HepG2 (cell line): Measurements from ENCODE around the gene KRT3. TPM values are rescaled to one million over a fixed set of nuclear protein-coding genes. Genes with fewer than 3 reads are reported as not detected.

Experiments
- ATAC-seq: fragments of 200-7000 bp; cut with Tn5 transposase; 3 replicates; pipeline ENCODE4 v1.9.1; 2020; ENCODE audit warnings: mild to moderate bottlenecking, moderate library complexity
- BruUV-seq: library from RNA; stranded (reverse); fragments of 400-500 nt; replicated peaks from 2 replicates; lab custom pipeline; 2021; lab: Mats Ljungman, UMichigan
- CTCF ChIA-PET: fragments of 300-600 bp; formaldehyde crosslinking; extraction: SDS; loops from one replicate; lab custom pipeline; 2021; ENCODE audit warnings: low total read pairs, inconsistent platforms, low intra/inter-chr PET ratio; lab: Yijun Ruan, JAX
- POLR2A ChIA-PET: fragments of 350-600 bp; sonication (Branson Sonifier 250); formaldehyde crosslinking; loops from one replicate; lab custom pipeline; 2020; ENCODE audit warnings: antibody characterized with exemption, inconsistent platforms; lab: Yijun Ruan, JAX
- DNase-seq: peaks from one replicate; pipeline ENCODE4 v3.0.0-alpha.2; 2015; ENCODE audit warnings: low spot score
- FAIRE-seq: peaks from 3 replicates; lab custom pipeline; 2011; peaks lifted over from hg19 to GRCh38; lab: Jason Lieb, UNC
- H2AFZ ChIP-seq: one replicate; pipeline ENCODE4 v1.6.1; 2011; ENCODE audit warnings: low read length, inconsistent platforms
- H3K27ac ChIP-seq: fragments of 300-600 bp; 3 replicates; pipeline ENCODE4 v1.8.0; 2011; ENCODE audit warnings: mixed run types, mild to moderate bottlenecking, mixed read lengths, low read length, inconsistent platforms; ENCODE audit not compliant: insufficient read depth; ENCODE audit errors: extremely low read length
- H3K27me3 ChIP-seq, 2 experiments: fragments of 200-600 bp in 1 of 2; 2 replicates in 1 of 2; 3 replicates in 1 of 2; pipeline versions ENCODE4 v1.6.0 to v1.8.0; 2011; ENCODE audit warnings: low read length in 2 of 2, mild to moderate bottlenecking in 2 of 2, moderate library complexity in 2 of 2, inconsistent platforms in 1 of 2; ENCODE audit not compliant: insufficient read depth in 2 of 2, control insufficient read depth in 1 of 2
- H3K36me3 ChIP-seq, 2 experiments: fragments of 200-600 bp in 1 of 2; replicated peaks in 1 of 2; 2 replicates in 1 of 2; 3 replicates in 1 of 2; pipeline versions ENCODE4 v1.5.1 to v1.8.0; 2011; ENCODE audit warnings: low read length in 2 of 2, inconsistent platforms in 1 of 2; ENCODE audit not compliant: insufficient read depth in 2 of 2, control insufficient read depth in 1 of 2
- H3K4me1 ChIP-seq: 2 replicates; pipeline ENCODE4 v1.5.1; 2012; ENCODE audit warnings: low read length, inconsistent platforms; ENCODE audit not compliant: insufficient read depth
- H3K4me2 ChIP-seq: 2 replicates; pipeline ENCODE4 v1.6.0; 2011; ENCODE audit warnings: low read depth, low read length, inconsistent platforms
- H3K4me3 ChIP-seq, 3 experiments: fragments of 200-600 bp in 1 of 3; sonication (generic), shearing (Covaris generic) in 1 of 3; replicated peaks in 1 of 3; 2 replicates each; pipeline ENCODE4 v1.5.1; 2011 to 2016; ENCODE audit warnings: low read length in 3 of 3, inconsistent platforms in 2 of 3, low read depth in 2 of 3, mild to moderate bottlenecking in 2 of 3, control low read depth in 1 of 3, mixed read lengths in 1 of 3; ENCODE audit not compliant: insufficient read depth in 1 of 3
- H3K79me2 ChIP-seq: one replicate; pipeline ENCODE4 v1.6.1; 2011; ENCODE audit warnings: low read length, inconsistent platforms; ENCODE audit not compliant: insufficient read depth
- H3K9ac ChIP-seq: 2 replicates; pipeline ENCODE4 v1.6.0; 2011; ENCODE audit warnings: mild to moderate bottlenecking, low read depth, low read length, inconsistent platforms; ENCODE audit not compliant: insufficient read depth
- H3K9me3 ChIP-seq: 2 replicates; pipeline ENCODE4 v1.5.1; 2012; ENCODE audit warnings: mild to moderate bottlenecking, low read length
- H4K20me1 ChIP-seq: 2 replicates; pipeline ENCODE4 v1.6.0; 2011; ENCODE audit warnings: inconsistent platforms, mild to moderate bottlenecking, low read length, moderate library complexity; ENCODE audit not compliant: insufficient read depth
- CHCHD3 ChIP-seq: sonication (generic); formaldehyde crosslinking; IDR thresholded peaks from 2 replicates; pipeline ENCODE4 v1.8.0; 2022; ENCODE audit warnings: mild to moderate bottlenecking, missing genetic modification reagents, moderate library complexity
- FOXC1 ChIP-seq: sonication (generic); formaldehyde crosslinking; IDR thresholded peaks from 2 replicates; pipeline ENCODE4 v1.8.0; 2022; ENCODE audit warnings: mild to moderate bottlenecking, missing genetic modification reagents, borderline replicate concordance
- JUND ChIP-seq: sonication (generic); formaldehyde crosslinking; IDR thresholded peaks from 2 replicates; pipeline ENCODE4 v1.8.0; 2022; ENCODE audit warnings: mild to moderate bottlenecking, missing genetic modification reagents
- MEIS1 ChIP-seq: sonication (generic); formaldehyde crosslinking; IDR thresholded peaks from 2 replicates; pipeline ENCODE4 v1.9.0; 2021; ENCODE audit warnings: mild to moderate bottlenecking, missing genetic modification reagents, moderate library complexity, borderline replicate concordance
- NFRKB ChIP-seq: fragments of 450-650 bp; IDR thresholded peaks from 2 replicates; pipeline ENCODE4 v1.6.1; 2017
- SRF ChIP-seq: IDR thresholded peaks from 2 replicates; pipeline ENCODE4 v1.6.1; 2011; ENCODE audit warnings: mild to moderate bottlenecking, low read depth, low read length, moderate library complexity
- SRSF9 ChIP-seq: fragments of 200-400 bp; formaldehyde crosslinking; IDR thresholded peaks from 2 replicates; pipeline ENCODE4 v1.6.1; 2018; ENCODE audit warnings: borderline replicate concordance, mild to moderate bottlenecking, low read depth, low read length; ENCODE audit not compliant: insufficient read depth, poor library complexity, severe bottlenecking
- XRCC5 ChIP-seq: fragments of 200-400 bp; formaldehyde crosslinking; optimal IDR thresholded peaks from 2 replicates; pipeline ENCODE3; 2017; ENCODE audit warnings: mild to moderate bottlenecking, low read length
- ZNF136 ChIP-seq: sonication (generic); formaldehyde crosslinking; IDR thresholded peaks from 2 replicates; pipeline ENCODE4 v1.8.1; 2022; ENCODE audit warnings: low read depth, mild to moderate bottlenecking, moderate library complexity, missing genetic modification reagents
- ZNF333 ChIP-seq: sonication (generic); formaldehyde crosslinking; IDR thresholded peaks from 2 replicates; pipeline ENCODE4 v1.4.0; 2020; ENCODE audit warnings: mild to moderate bottlenecking, missing genetic modification reagents, borderline replicate concordance
- ZNF782 ChIP-seq: sonication (generic); formaldehyde crosslinking; IDR thresholded peaks from 2 replicates; pipeline ENCODE4 v1.4.0; 2020; ENCODE audit warnings: missing genetic modification reagents, mild to moderate bottlenecking, borderline replicate concordance
- WGBS: methylation state at CpG from one replicate; pipeline ENCODE4 v1.1.6; 2017; ENCODE audit warnings: low lambda C conversion rate; 5-methylcytosine and 5-hydroxymethylcytosine counted together
- in situ Hi-C: cut with HindIII; loops from 2 replicates; pipeline ENCODE4 v1.10.0; 2017; ENCODE audit warnings: low pct_unique_long_range_greater_than_20kb; ENCODE audit not compliant: extremely low pct_ligation_motif_present
- intact Hi-C: fragments of 100-400 bp; cut with micrococcal nuclease; formaldehyde crosslinking; loops from one replicate; pipeline ENCODE4 v1.10.0; 2022; ENCODE audit not compliant: unreplicated experiment
- polyA plus RNA-seq, 8 experiments: library from polyadenylated mRNA; depleted of rRNA in 3 of 8; stranded (reverse) in 7 of 8; unstranded in 1 of 8; fragments of >200 nt; fragmentation: Illumina TruSeq in 4 of 8; extraction: Trizol in 4 of 8; gene quantifications; 2 replicates each; pipeline versions ENCODE4 v1.2.1 to v1.2.3, GENCODE V29; 2011 to 2016; ENCODE audit warnings: low read depth in 4 of 8, missing spikeins in 1 of 8, mixed read lengths in 1 of 8; ENCODE audit not compliant: insufficient read depth in 1 of 8
- total RNA-seq, 5 experiments: library from RNA; depleted of rRNA; stranded (reverse); fragments of >200 nt; fragmentation: Illumina TruSeq; extraction: Trizol; gene quantifications; 2 replicates each; pipeline ENCODE4 v1.2.3, GENCODE V29; 2016; ENCODE audit warnings: low read depth in 1 of 5
- TF ChIP-seq, protein P1 (sequence below): sonication (generic); formaldehyde crosslinking; IDR thresholded peaks from 2 replicates; pipeline ENCODE4 v1.4.0; 2020; ENCODE audit warnings: missing genetic modification reagents
- TF ChIP-seq, protein P2 (sequence below): sonication (generic); formaldehyde crosslinking; IDR thresholded peaks from 2 replicates; pipeline ENCODE4 v1.4.0; 2020; ENCODE audit warnings: missing genetic modification reagents
- TF ChIP-seq, protein P3 (sequence below): sonication (generic); formaldehyde crosslinking; IDR thresholded peaks from 2 replicates; pipeline ENCODE4 v1.4.0; 2020; ENCODE audit warnings: missing genetic modification reagents

Gene KRT3
- total and polyA plus RNA-seq, 2 of the 13 experiments (the other 11 are each of a cell fraction or from before 2014, with no cell fraction given), result not detected

DNA sequence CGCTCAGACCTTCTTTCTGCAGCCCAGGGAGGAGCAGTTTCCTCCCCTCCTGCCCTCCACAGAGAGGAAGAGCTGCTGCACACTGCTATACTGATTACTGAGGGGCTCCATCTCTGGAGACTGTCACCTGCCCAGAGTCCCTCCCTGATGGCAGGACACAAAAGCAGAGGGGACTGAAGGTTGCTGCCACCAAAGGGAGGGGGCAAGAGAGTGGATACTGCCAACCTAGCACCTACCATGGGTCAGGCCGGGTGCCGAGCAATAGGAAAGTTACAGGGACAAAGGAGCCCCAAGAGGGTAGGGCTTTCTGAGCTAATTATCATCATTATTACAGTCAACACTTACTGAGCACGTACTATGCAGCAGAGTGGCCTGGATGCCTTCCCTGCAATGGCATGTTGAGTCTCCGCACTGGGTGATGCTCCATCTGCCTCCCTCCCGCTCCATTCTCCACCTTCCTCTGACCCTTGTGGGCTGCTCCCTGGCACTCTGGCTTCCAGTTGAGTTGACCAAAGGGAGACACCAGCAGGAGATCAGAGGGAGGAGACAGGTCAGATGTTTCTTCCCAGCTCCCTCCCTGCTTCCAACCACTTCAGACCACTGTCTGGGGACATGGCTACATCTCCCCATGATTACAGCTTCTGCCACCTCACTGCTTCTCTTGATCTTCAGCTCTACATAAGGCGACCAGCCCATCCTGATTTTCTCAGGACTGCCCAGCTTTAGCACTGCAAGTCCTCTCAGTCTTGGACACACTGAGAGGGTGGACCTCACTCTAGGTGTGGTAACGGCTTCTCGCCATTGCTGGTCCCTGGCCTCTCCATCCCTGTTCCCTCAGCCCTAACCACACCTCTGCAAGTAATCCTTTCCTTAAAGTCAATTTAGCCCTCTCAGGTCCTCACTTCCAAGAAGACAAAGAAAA lies 40.8 kb upstream of the KRT3 start (continued):
- TF ChIP-seq, protein P1, sequence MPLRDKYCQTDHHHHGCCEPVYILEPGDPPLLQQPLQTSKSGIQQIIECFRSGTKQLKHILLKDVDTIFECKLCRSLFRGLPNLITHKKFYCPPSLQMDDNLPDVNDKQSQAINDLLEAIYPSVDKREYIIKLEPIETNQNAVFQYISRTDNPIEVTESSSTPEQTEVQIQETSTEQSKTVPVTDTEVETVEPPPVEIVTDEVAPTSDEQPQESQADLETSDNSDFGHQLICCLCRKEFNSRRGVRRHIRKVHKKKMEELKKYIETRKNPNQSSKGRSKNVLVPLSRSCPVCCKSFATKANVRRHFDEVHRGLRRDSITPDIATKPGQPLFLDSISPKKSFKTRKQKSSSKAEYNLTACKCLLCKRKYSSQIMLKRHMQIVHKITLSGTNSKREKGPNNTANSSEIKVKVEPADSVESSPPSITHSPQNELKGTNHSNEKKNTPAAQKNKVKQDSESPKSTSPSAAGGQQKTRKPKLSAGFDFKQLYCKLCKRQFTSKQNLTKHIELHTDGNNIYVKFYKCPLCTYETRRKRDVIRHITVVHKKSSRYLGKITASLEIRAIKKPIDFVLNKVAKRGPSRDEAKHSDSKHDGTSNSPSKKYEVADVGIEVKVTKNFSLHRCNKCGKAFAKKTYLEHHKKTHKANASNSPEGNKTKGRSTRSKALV, result no peak
- no peak for TF ChIP-seq ZNF333 (CRISPR knock-in tag)

DNA sequence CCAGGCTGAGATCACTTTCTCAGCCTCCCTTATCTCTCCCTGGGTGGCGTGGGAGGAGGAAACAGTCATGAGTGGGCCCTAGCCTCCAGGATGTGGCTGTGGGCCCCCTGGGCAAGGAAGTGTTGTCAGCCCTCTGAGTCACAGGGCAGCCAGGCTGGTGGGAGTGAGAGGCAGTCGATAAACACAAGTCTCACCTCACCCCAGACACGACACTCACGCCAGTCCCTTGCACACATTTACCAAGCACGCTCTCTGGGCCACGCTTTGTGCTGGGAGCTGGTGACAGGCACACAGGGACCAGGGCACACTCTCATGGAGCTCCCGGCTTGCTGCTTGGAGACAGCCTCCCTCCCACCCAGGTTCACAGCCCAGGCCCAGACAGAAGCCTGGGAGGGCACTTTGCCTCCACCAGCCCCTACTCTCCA lies 40.1 kb upstream of the KRT3 start:
- BruUV-seq, result no TSS peak
- H3K79me2 ChIP-seq, result no peaks in the 10 kb centered on the region
- H3K27ac ChIP-seq, result no peak overlapping the region
- FAIRE-seq (no peak), DNase-seq (no peak), ATAC-seq (no peak)
- no peaks in the 10 kb centered on the region for H3K4me1 ChIP-seq
- H3K27me3 ChIP-seq, result peaks cover 6 to 60% of the 10 kb centered on the region in 2 experiments
- H3K9me3 ChIP-seq, result no peaks in the 10 kb centered on the region
- no peaks in the 10 kb centered on the region for H3K36me3 ChIP-seq
- H3K4me2 ChIP-seq, result no peak overlapping the region
- H4K20me1 ChIP-seq, result no peaks in the 10 kb centered on the region
- intact Hi-C loops, result no loop called here
- H3K9ac ChIP-seq, result no peak overlapping the region
- no peak overlapping the region for H2AFZ ChIP-seq
- in situ Hi-C loops, result no loop called here
- 21% methylated on average over 2 of the region's 7 CpGs for WGBS
- ChIA-PET CTCF (no interaction called here), POLR2A (no interaction called here)
- no peak overlapping the region for H3K4me3 ChIP-seq
- TF ChIP-seq SRSF9 (no peak), NFRKB (no peak), ZNF782 (CRISPR knock-in tag) (no peak), FOXC1 (CRISPR knock-in tag) (no peak), MEIS1 (CRISPR knock-in tag) (no peak), SRF (no peak), CHCHD3 (CRISPR knock-in tag) (no peak), JUND (CRISPR knock-in tag) (no peak), ZNF136 (CRISPR knock-in tag) (no peak), XRCC5 (no peak)
- TF ChIP-seq, protein P2, sequence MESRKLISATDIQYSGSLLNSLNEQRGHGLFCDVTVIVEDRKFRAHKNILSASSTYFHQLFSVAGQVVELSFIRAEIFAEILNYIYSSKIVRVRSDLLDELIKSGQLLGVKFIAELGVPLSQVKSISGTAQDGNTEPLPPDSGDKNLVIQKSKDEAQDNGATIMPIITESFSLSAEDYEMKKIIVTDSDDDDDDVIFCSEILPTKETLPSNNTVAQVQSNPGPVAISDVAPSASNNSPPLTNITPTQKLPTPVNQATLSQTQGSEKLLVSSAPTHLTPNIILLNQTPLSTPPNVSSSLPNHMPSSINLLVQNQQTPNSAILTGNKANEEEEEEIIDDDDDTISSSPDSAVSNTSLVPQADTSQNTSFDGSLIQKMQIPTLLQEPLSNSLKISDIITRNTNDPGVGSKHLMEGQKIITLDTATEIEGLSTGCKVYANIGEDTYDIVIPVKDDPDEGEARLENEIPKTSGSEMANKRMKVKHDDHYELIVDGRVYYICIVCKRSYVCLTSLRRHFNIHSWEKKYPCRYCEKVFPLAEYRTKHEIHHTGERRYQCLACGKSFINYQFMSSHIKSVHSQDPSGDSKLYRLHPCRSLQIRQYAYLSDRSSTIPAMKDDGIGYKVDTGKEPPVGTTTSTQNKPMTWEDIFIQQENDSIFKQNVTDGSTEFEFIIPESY, result no peak
- TF ChIP-seq, protein P3, sequence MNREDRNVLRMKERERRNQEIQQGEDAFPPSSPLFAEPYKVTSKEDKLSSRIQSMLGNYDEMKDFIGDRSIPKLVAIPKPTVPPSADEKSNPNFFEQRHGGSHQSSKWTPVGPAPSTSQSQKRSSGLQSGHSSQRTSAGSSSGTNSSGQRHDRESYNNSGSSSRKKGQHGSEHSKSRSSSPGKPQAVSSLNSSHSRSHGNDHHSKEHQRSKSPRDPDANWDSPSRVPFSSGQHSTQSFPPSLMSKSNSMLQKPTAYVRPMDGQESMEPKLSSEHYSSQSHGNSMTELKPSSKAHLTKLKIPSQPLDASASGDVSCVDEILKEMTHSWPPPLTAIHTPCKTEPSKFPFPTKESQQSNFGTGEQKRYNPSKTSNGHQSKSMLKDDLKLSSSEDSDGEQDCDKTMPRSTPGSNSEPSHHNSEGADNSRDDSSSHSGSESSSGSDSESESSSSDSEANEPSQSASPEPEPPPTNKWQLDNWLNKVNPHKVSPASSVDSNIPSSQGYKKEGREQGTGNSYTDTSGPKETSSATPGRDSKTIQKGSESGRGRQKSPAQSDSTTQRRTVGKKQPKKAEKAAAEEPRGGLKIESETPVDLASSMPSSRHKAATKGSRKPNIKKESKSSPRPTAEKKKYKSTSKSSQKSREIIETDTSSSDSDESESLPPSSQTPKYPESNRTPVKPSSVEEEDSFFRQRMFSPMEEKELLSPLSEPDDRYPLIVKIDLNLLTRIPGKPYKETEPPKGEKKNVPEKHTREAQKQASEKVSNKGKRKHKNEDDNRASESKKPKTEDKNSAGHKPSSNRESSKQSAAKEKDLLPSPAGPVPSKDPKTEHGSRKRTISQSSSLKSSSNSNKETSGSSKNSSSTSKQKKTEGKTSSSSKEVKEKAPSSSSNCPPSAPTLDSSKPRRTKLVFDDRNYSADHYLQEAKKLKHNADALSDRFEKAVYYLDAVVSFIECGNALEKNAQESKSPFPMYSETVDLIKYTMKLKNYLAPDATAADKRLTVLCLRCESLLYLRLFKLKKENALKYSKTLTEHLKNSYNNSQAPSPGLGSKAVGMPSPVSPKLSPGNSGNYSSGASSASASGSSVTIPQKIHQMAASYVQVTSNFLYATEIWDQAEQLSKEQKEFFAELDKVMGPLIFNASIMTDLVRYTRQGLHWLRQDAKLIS (CRISPR knock-in tag), result no peak
